HG02610 (cell line): ENCODE data around the gene SOX15.
A peak's percentile ranks its signal among the peaks of the same experiment; 100 is the strongest.
"Not testable (repeated sequence)": the region's sequence is repeated elsewhere in the genome, so short reads cannot be mapped to it uniquely, and the experiment has no call there.

ENCODE experiments used
- ATAC-seq: cut with Tn5 transposase; IDR thresholded peaks from one replicate; pipeline ENCODE4 v1.9.1; 2021; ENCODE audit warnings: mild to moderate bottlenecking, moderate library complexity; ENCODE audit not compliant: unreplicated experiment

Gene SOX15

GRCh38 chr17:7611635-7612293, 21.9 kb upstream of the SOX15 start:
- no peak for ATAC-seq

- no peak for ATAC-seq
Observed at GRCh38 chr17:7610641-7611040, 20.7 kb upstream of the SOX15 start.

- no peak for ATAC-seq
Observed at GRCh38 chr17:7606280-7606679, 16.4 kb upstream of the SOX15 start.

- ATAC-seq: not testable (repeated sequence)
Observed at GRCh38 chr17:7597561-7597960, 7.7 kb upstream of the SOX15 start.

GRCh38 chr17:7593296-7593695, 3.4 kb upstream of the SOX15 start:
- no peak for ATAC-seq

GRCh38 chr17:7592422-7593021, 2.6 kb upstream of the SOX15 start:
- no peak for ATAC-seq

- no peak for ATAC-seq
Observed at GRCh38 chr17:7591596-7591995, 1.7 kb upstream of the SOX15 start.

GRCh38 chr17:7590743-7591142, 849 bp upstream of the SOX15 start:
- no peak for ATAC-seq

- ATAC-seq: no peak
Observed at GRCh38 chr17:7589204-7589868, 558 bp downstream of the SOX15 start.

GRCh38 chr17:7588553-7589203, 1.2 kb downstream of the SOX15 start:
- ATAC-seq: no peak

- no peak for ATAC-seq
Observed at GRCh38 chr17:7587420-7588151, 2.3 kb downstream of the SOX15 start.

- ATAC-seq: no peak
Observed at GRCh38 chr17:7586673-7587419, 3.0 kb downstream of the SOX15 start.

- ATAC-seq: peak; percentile 58
Observed at GRCh38 chr17:7583253-7584109, 6.4 kb downstream of the SOX15 start, which contains the start of gene MPDU1. Gene MPDU1, plus strand, starts transcription at chr17:7583852. Its CDS starts 11 bp downstream, at chr17:7583863.

GRCh38 chr17:7582396-7583252, 7.3 kb downstream of the SOX15 start:
- no peak for ATAC-seq

- ATAC-seq: no peak
Observed at GRCh38 chr17:7580604-7581575, 9.0 kb downstream of the SOX15 start.

GRCh38 chr17:7579834-7580603, 9.9 kb downstream of the SOX15 start:
- no peak for ATAC-seq
